KMS-11 (cell line): ENCODE measurements around the gene AOPEP.

ENCODE experiments used
- H2AFZ ChIP-seq: fragments of 200-600 bp; sonication (generic); 2 replicates; pipeline ENCODE4 v1.6.1; 2016; ENCODE audit warnings: antibody characterized with exemption, mixed run types, low read depth
- H3K27ac ChIP-seq: fragments of 200-600 bp; sonication (generic); 2 replicates; pipeline ENCODE4 v1.6.1; 2016; ENCODE audit warnings: mild to moderate bottlenecking, mixed run types
- H3K27me3 ChIP-seq: fragments of 200-600 bp; sonication (generic); 2 replicates; pipeline ENCODE4 v1.6.1; 2017; ENCODE audit warnings: mild to moderate bottlenecking, low read depth, mixed run types, moderate library complexity; ENCODE audit not compliant: insufficient read depth
- H3K36me3 ChIP-seq: fragments of 200-600 bp; sonication (generic); 2 replicates; pipeline ENCODE4 v1.6.1; 2017; ENCODE audit warnings: mild to moderate bottlenecking, mixed run types; ENCODE audit not compliant: insufficient read depth
- H3K4me1 ChIP-seq: fragments of 200-600 bp; sonication (generic); 2 replicates; pipeline ENCODE4 v1.6.1; 2016; ENCODE audit warnings: mild to moderate bottlenecking, low read depth, mixed run types; ENCODE audit not compliant: poor library complexity, severe bottlenecking
- H3K4me2 ChIP-seq: fragments of 200-600 bp; sonication (generic); 2 replicates; pipeline ENCODE4 v1.7.0; 2016; ENCODE audit warnings: mild to moderate bottlenecking, mixed run types
- H3K4me3 ChIP-seq: fragments of 200-600 bp; sonication (generic); IDR thresholded peaks from 2 replicates; pipeline ENCODE4 v1.6.1; 2017; ENCODE audit warnings: low read depth, low read length, mixed read lengths; ENCODE audit not compliant: insufficient read depth
- H3K79me2 ChIP-seq: fragments of 200-600 bp; sonication (generic); 2 replicates; pipeline ENCODE4 v1.6.1; 2016; ENCODE audit warnings: low read depth, mixed run types; ENCODE audit not compliant: insufficient read depth
- H3K9ac ChIP-seq: fragments of 200-600 bp; sonication (generic); 2 replicates; pipeline ENCODE4 v1.6.1; 2016; ENCODE audit warnings: mild to moderate bottlenecking, mixed run types
- H4K20me1 ChIP-seq: fragments of 200-600 bp; sonication (generic); 2 replicates; pipeline ENCODE4 v1.6.1; 2016; ENCODE audit warnings: mild to moderate bottlenecking, mixed run types; ENCODE audit not compliant: insufficient read depth
- TF ChIP-seq, protein P1 (sequence below): fragments of 200-600 bp; sonication (generic); conservative IDR thresholded peaks from 2 replicates; pipeline ENCODE4 v1.6.1; 2017; ENCODE audit warnings: low read depth, mild to moderate bottlenecking, antibody characterized with exemption, low read length, moderate library complexity, mixed read lengths

AOPEP gene

DNA sequence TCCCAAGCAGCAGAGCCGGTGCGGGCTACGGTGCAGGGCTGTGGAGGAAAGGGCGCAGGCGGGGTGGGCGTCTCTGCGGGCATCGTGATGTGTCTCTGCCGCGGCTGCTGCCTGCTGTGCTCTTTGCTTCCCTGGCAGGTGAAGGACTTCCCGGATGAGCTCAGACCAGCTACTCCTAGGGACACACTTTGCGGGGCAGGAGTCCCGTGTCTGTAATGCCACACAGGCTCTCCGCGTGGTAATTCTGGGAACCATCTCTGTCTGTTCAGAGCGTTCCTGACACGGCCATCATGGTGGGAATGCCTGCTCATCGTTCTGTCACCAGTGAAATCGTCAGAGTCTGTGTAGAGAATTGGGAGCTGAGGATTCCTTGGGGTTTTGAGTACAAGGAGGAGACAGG lies 355.5 kb downstream of the AOPEP start:
- Histone ChIP-seq H3K79me2 (no peaks in the 10 kb centered on the region), H4K20me1 (no peaks in the 10 kb centered on the region), H3K27me3 (no peaks in the 10 kb centered on the region), H3K4me2 (no peak overlapping the region), H3K36me3 (no peaks in the 10 kb centered on the region), H2AFZ (no peak overlapping the region), H3K9ac (no peak overlapping the region), H3K4me1 (no peaks in the 10 kb centered on the region), H3K27ac (no peak overlapping the region), H3K4me3 (no peak overlapping the region)
- TF ChIP-seq, protein P1, sequence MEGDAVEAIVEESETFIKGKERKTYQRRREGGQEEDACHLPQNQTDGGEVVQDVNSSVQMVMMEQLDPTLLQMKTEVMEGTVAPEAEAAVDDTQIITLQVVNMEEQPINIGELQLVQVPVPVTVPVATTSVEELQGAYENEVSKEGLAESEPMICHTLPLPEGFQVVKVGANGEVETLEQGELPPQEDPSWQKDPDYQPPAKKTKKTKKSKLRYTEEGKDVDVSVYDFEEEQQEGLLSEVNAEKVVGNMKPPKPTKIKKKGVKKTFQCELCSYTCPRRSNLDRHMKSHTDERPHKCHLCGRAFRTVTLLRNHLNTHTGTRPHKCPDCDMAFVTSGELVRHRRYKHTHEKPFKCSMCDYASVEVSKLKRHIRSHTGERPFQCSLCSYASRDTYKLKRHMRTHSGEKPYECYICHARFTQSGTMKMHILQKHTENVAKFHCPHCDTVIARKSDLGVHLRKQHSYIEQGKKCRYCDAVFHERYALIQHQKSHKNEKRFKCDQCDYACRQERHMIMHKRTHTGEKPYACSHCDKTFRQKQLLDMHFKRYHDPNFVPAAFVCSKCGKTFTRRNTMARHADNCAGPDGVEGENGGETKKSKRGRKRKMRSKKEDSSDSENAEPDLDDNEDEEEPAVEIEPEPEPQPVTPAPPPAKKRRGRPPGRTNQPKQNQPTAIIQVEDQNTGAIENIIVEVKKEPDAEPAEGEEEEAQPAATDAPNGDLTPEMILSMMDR: no peak

DNA sequence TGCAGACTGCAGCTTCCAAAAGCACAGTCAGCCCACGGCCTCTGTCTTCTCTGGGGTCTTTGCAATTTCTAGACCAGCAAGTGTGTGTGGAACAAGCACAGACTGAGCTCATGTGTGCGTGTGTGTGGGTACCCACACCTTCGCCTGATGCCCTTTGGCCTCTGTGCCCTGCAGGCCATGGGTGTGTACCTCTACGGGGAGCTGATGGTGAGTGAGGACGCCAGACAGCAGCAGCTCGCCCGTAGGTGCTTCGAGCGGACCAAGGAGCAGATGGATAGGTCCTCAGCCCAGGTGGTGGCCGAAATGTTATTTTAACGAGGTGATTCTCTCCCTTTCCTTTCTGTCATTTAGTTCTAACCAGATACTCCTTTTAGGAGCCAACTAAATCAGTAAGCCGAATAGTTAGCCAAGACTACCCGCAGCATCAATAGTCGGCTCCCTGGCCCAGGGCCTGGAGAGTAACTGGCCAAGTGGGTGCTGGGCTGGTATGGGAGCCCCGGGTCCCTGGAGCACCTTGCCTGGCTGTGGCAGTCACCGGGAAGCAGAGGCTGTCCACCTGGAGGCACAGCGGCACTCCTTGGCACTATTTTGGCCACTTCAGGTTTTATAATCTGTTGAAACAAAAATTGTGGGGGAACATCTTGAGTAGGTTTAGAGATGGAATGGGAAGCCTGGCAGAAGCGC lies 356.0 kb downstream of the AOPEP start:
- no peaks in the 10 kb centered on the region for H3K79me2 ChIP-seq
- H3K4me1 ChIP-seq: no peaks in the 10 kb centered on the region
- no peaks in the 10 kb centered on the region for H3K36me3 ChIP-seq
- H3K4me3 ChIP-seq: no peak overlapping the region
- no peak overlapping the region for H3K4me2 ChIP-seq
- TF ChIP-seq, protein P1: no peak
- no peak overlapping the region for H3K9ac ChIP-seq
- no peaks in the 10 kb centered on the region for H4K20me1 ChIP-seq
- H2AFZ ChIP-seq: no peak overlapping the region
- no peak overlapping the region for H3K27ac ChIP-seq
- H3K27me3 ChIP-seq: no peaks in the 10 kb centered on the region

DNA sequence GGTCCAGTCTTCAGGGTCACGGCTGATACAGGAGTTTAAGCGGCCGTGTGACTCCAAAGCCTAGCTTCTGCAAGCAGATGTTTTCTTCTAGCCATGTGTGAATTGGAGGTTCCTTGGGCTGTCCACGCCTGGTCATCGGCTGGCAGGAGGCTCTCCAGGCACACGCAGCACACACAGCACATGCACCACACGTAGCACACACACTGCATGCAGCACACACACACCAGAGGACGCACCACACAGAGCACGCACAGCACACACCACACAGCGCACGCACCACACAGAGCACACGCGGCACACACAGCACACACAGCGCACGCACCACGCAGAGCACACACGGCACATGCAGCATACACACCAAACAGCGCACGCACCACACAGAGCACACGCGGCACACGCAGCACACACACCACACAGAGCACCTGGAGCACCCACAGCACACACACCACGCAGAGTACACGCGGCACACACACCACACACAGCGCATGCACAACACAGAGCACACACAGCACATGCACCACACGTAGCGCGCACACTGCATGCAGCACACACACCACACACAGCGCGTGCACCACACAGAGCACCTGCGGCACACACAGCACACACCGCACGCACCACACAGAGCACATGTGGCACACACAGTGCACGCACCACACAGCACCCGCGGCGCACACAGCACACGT lies 356.7 kb downstream of the AOPEP start:
- Histone ChIP-seq H3K4me2 (no peak overlapping the region), H3K4me3 (no peak overlapping the region), H3K9ac (no peak overlapping the region), H3K27me3 (no peaks in the 10 kb centered on the region), H3K36me3 (no peaks in the 10 kb centered on the region), H3K79me2 (no peaks in the 10 kb centered on the region), H3K4me1 (no peaks in the 10 kb centered on the region), H3K27ac (no peak overlapping the region), H4K20me1 (no peaks in the 10 kb centered on the region), H2AFZ (no peak overlapping the region)
- TF ChIP-seq, protein P1: no peak

DNA sequence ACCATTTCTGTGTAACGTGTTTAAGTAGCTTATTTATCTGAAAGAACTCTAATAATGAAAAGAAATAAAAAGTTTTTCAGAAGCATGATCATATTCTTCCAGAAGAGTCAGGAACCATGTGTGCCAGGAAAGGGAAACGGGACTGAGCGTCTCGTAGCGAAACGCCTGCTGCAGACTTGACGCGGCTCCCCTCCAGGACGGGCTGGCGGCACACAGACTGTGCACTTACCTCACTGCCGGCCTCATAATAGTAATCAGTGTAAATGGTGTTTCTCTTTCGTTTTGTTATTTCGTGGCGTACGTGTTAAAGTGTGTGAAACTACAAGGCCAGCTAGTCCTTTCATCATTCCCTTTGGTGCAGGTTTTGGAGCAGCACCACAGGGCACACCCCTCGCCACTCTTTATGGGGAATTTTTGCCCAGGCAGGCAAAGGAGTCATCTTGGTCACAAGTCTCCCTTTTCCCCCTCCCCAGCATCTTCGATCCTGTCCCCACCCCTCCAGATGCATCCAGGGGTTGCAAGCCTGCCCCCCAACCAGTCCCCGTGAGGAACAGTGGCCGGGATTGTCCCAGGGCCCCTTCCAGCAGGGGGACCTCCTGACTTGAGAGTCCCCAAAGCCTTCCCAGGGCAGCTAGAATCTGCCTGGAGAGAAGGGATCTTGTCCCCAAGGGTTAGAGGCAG lies 357.9 kb downstream of the AOPEP start:
- no peak overlapping the region for H3K4me3 ChIP-seq
- H3K4me2 ChIP-seq: no peak overlapping the region
- H3K36me3 ChIP-seq: no peaks in the 10 kb centered on the region
- no peaks in the 10 kb centered on the region for H3K27me3 ChIP-seq
- H3K79me2 ChIP-seq: no peaks in the 10 kb centered on the region
- no peak overlapping the region for H2AFZ ChIP-seq
- H4K20me1 ChIP-seq: no peaks in the 10 kb centered on the region
- H3K27ac ChIP-seq: no peak overlapping the region
- no peak overlapping the region for H3K9ac ChIP-seq
- TF ChIP-seq, protein P1: no peak
- no peaks in the 10 kb centered on the region for H3K4me1 ChIP-seq
